Thymus (tissue), 11 donors: Measurements from ENCODE around the gene SLC46A1. TPM values are rescaled to one million over a fixed set of nuclear protein-coding genes. Genes with fewer than 3 reads are reported as not detected.

Experiments
- DNase-seq, 9 donors: peaks; one replicate each; pipeline ENCODE4 v3.0.0-alpha.2; 2013; ENCODE audit warnings: low spot score in 9 of 9, low read depth in 6 of 9, missing footprints in 1 of 9
- H3K27ac ChIP-seq, 2 donors: one replicate each; pipeline ENCODE4 v1.5.1; 2013; ENCODE audit warnings: control low read depth in 1 of 2, low read depth in 1 of 2, low read length in 1 of 2, mild to moderate bottlenecking in 1 of 2, moderate library complexity in 1 of 2
- H3K27me3 ChIP-seq, 2 donors: one replicate each; pipeline ENCODE4 v1.5.1; 2013; ENCODE audit warnings: low read length in 1 of 2; ENCODE audit not compliant: control insufficient read depth in 2 of 2, insufficient read depth in 1 of 2
- H3K36me3 ChIP-seq, 2 donors: one replicate each; pipeline ENCODE4 v1.5.1; 2013; ENCODE audit warnings: low read length in 1 of 2, mild to moderate bottlenecking in 1 of 2, moderate library complexity in 1 of 2; ENCODE audit not compliant: control insufficient read depth in 2 of 2, insufficient read depth in 2 of 2
- H3K4me1 ChIP-seq, 2 donors: one replicate each; pipeline ENCODE4 v1.5.1; 2013; ENCODE audit warnings: low read length in 2 of 2; ENCODE audit not compliant: control insufficient read depth in 2 of 2, insufficient read depth in 2 of 2
- H3K4me3 ChIP-seq, 2 donors: one replicate each; pipeline ENCODE4 v1.5.1; 2013; ENCODE audit warnings: low read length in 2 of 2, control low read depth in 1 of 2, mild to moderate bottlenecking in 1 of 2
- H3K9me3 ChIP-seq, 2 donors: one replicate each; pipeline ENCODE4 v1.5.1; 2013; ENCODE audit warnings: low read length in 1 of 2, mild to moderate bottlenecking in 1 of 2; ENCODE audit not compliant: control insufficient read depth in 2 of 2, insufficient read depth in 1 of 2
- WGBS: extraction: QIAGEN DNeasy Blood & Tissue Kit; methylation state at CpG from one replicate; pipeline ENCODE4 v1.1.7; 2013; 5-methylcytosine and 5-hydroxymethylcytosine counted together
- polyA plus RNA-seq: library from polyadenylated mRNA; stranded (reverse); fragments of 200-250 nt; gene quantifications from one replicate; pipeline ENCODE4 v1.2.3, GENCODE V29; 2013
- total RNA-seq: library from RNA; stranded (reverse); fragments of 120-200 nt; gene quantifications from one replicate; pipeline ENCODE4 v1.2.4, GENCODE V29; 2013
- donor health status: healthy.

Gene SLC46A1
- total and polyA plus RNA-seq, 2 donors = 10.5 to 13.1 TPM

DNA sequence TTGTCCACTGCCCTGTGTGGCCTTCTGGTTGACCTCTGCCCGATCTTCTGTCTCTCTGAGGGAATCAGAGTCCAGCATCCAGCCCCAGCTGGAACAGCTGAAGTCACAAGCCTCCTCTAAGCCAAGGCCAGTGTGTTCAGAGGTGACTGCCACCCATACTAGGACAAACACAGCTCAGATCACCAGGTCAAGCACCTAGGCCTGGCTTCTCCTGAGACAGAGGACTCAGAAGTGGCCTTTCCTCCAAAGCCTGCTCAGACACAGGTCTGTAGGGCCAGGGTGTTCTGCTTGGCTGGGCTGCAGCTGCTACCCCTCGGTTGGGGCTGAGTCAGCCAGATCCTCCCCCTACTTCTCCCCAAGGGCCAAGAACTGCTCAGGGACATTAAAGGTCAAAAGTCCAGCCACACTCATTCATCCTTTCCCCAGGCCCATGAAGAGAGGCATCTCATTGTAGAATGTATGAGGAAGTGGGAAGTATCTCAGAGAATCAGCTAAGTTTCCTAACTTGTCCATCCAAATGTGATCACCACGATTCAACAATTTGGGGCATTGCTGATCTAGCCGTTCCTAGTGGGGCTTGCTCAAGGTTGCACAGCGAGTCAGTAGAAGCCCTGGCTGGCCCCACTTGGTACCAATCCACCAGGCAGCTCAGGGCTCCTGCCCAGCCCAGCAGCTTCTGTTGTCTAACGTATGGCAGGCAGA, 7.6 kb downstream of the SLC46A1 start:
- H3K27me3 ChIP-seq = no peaks in the 10 kb centered on the region
- H3K36me3 ChIP-seq = no peaks in the 10 kb centered on the region
- H3K9me3 ChIP-seq = no peaks in the 10 kb centered on the region
- 90% methylated on average over 6 of the region's 6 CpGs for WGBS
- no peaks in the 10 kb centered on the region for H3K4me1 ChIP-seq
- no peak overlapping the region for H3K4me3 ChIP-seq
- DNase-seq = no peak
- no peak overlapping the region for H3K27ac ChIP-seq

GRCh38 chr17:28397687-28398279, 8.2 kb downstream of the SLC46A1 start:
- H3K36me3 ChIP-seq = no peaks in the 10 kb centered on the region
- no peak overlapping the region for H3K27ac ChIP-seq
- H3K9me3 ChIP-seq = no peaks in the 10 kb centered on the region
- H3K4me3 ChIP-seq = no peak overlapping the region
- H3K4me1 ChIP-seq = no peaks in the 10 kb centered on the region
- 95% methylated on average over 7 of the region's 7 CpGs for WGBS
- no peak for DNase-seq
- no peaks in the 10 kb centered on the region for H3K27me3 ChIP-seq

GRCh38 chr17:28397275-28397674, 8.7 kb downstream of the SLC46A1 start:
- no peak overlapping the region for H3K27ac ChIP-seq
- WGBS = 94% methylated on average over 3 of the region's 3 CpGs

DNA sequence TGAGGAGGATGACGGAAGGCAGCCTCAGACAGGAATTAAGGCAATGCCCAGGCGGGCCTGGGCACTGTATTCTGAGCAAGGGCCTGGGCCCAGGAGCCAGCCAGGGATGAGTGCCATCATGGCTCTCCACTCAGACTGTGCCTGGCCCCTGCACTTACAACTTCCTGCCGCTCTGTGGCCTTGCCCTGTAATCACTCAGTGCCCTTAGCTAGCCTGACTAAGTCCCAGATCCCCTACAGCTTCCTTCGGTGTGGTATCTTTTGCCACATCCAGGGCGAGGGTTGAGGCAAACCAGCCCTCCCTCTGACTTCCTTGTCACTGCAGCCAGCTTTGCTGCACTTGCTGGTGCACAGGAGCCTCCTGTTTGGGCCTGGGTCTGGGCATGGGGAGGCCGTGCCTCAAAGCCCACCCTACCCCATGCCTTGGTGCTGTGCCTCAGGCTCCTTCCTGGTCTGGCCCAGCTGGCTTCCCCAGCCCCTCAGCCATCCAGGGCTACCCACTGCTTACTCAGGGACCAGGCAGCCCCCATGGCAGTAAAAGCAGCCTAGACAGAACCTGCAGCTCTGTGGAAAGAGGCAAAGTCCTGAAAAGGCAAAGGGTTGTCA, 9.3 kb downstream of the SLC46A1 start:
- H3K4me1 ChIP-seq = no peaks in the 10 kb centered on the region
- no peaks in the 10 kb centered on the region for H3K36me3 ChIP-seq
- DNase-seq = no peak
- H3K9me3 ChIP-seq = no peaks in the 10 kb centered on the region
- H3K27ac ChIP-seq = no peak overlapping the region
- 66% methylated on average over 6 of the region's 6 CpGs for WGBS
- no peak overlapping the region for H3K4me3 ChIP-seq
- H3K27me3 ChIP-seq = peaks cover 0 to 3% of the 10 kb centered on the region in 2 donors

More at GRCh38 chr17:28397275-28397674, 8.7 kb downstream of the SLC46A1 start:
- H3K27me3 ChIP-seq = peaks cover 0 to 3% of the 10 kb centered on the region in 2 donors
- no peaks in the 10 kb centered on the region for H3K36me3 ChIP-seq
- no peaks in the 10 kb centered on the region for H3K9me3 ChIP-seq
- no peaks in the 10 kb centered on the region for H3K4me1 ChIP-seq
- H3K4me3 ChIP-seq = no peak overlapping the region
- no peak for DNase-seq

- WGBS = 88% methylated on average over 6 of the region's 6 CpGs
- H3K4me3 ChIP-seq = no peak overlapping the region
- DNase-seq = no peak
- H3K27me3 ChIP-seq = peaks cover 0 to 3% of the 10 kb centered on the region in 2 donors
- no peaks in the 10 kb centered on the region for H3K36me3 ChIP-seq
- no peaks in the 10 kb centered on the region for H3K9me3 ChIP-seq
- H3K27ac ChIP-seq = no peak overlapping the region
- H3K4me1 ChIP-seq = no peaks in the 10 kb centered on the region
These were observed 10.0 kb downstream of the SLC46A1 start for GRCh38 chr17:28395968-28396367.

DNA sequence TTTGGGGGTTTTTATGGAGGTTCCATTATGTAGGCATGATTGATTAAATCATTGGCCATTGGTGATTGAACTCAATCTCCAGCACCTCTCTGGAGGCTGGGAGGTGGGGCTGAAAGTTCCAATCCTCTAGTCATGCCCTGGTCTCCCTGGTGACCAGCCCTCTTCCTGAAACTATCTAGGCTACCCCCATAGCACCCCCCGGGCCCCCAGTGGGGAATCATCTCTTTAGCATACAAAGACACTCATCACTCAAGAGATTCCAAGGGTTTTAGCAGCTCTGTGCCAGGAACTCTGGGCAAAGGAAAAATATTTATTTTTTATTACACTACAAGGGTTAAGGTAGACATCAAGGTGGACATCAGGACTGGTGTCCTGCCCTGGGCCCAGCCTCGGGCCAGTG, 10.6 kb downstream of the SLC46A1 start:
- WGBS = 89% methylated on average over 2 of the region's 2 CpGs
- Histone ChIP-seq H3K27me3 (peaks cover 0 to 3% of the 10 kb centered on the region in 2 donors), H3K4me1 (no peaks in the 10 kb centered on the region), H3K36me3 (no peaks in the 10 kb centered on the region), H3K27ac (no peak overlapping the region), H3K4me3 (no peak overlapping the region), H3K9me3 (no peaks in the 10 kb centered on the region)
- no peak for DNase-seq

- Histone ChIP-seq H3K4me1 (no peaks in the 10 kb centered on the region), H3K27me3 (peaks cover 0 to 3% of the 10 kb centered on the region in 2 donors), H3K4me3 (no peak overlapping the region), H3K9me3 (no peaks in the 10 kb centered on the region), H3K36me3 (no peaks in the 10 kb centered on the region), H3K27ac (no peak overlapping the region)
- 96% methylated on average over 7 of the region's 7 CpGs for WGBS
- DNase-seq = no peak
These were observed 11.5 kb downstream of the SLC46A1 start for GRCh38 chr17:28394337-28395116.

- H3K36me3 ChIP-seq = peaks cover 0 to 4% of the 10 kb centered on the region in 2 donors
- H3K4me1 ChIP-seq = no peaks in the 10 kb centered on the region
- WGBS = 95% methylated on average over 10 of the region's 10 CpGs
- H3K27ac ChIP-seq = no peak overlapping the region
- DNase-seq = no peak
- peaks cover 0 to 6% of the 10 kb centered on the region in 2 donors for H3K27me3 ChIP-seq
- H3K9me3 ChIP-seq = no peaks in the 10 kb centered on the region
- H3K4me3 ChIP-seq = no peak overlapping the region
These were observed 13.5 kb downstream of the SLC46A1 start for GRCh38 chr17:28392491-28392890.

DNA sequence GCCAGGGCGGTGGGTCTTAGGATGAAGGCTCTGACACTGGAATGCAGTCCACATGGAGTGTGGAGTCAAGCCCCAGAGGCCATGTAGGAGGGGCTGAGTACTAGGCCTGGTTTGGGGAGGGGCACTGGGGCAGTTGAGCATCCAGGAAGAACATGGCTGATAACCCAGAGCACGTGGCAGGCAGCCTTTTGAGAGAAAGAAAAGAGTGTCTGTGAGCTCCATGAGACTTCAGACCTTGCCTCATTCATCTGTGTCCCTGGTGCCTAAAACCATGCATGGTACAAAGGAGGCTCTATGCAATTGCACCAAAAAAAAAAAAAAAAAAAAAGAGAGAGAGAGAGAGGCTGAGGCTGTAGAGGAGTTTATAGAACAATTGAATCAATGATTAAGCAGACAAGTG, 14.6 kb downstream of the SLC46A1 start:
- 90% methylated on average over 2 of the region's 2 CpGs for WGBS
- Histone ChIP-seq H3K27me3 (peaks cover 0 to 15% of the 10 kb centered on the region in 2 donors), H3K27ac (no peak overlapping the region), H3K4me3 (no peak overlapping the region), H3K36me3 (peaks cover 0 to 4% of the 10 kb centered on the region in 2 donors), H3K4me1 (no peaks in the 10 kb centered on the region), H3K9me3 (no peaks in the 10 kb centered on the region)
- no peak for DNase-seq
